Lower leg skin (tissue), 3 donors: ENCODE measurements around the gene TMEM190.

Experiments used
- CTCF ChIP-seq, 3 donors: fragments of 450-650 bp; IDR thresholded peaks; one replicate each; pipeline ENCODE4 v1.5.1; 2016; ENCODE audit warnings: antibody characterized with exemption in 3 of 3, mild to moderate bottlenecking in 3 of 3, moderate library complexity in 2 of 3
- POLR2A ChIP-seq, 2 donors: fragments of 450-650 bp; IDR thresholded peaks; one replicate each; pipeline ENCODE4 v1.6.1; 2016 to 2017; ENCODE audit warnings: antibody characterized with exemption in 2 of 2, mild to moderate bottlenecking in 1 of 2, moderate library complexity in 1 of 2

GRCh38 chr19:55352040-55352439 is 24.6 kb upstream of the TMEM190 start:
- TF ChIP-seq CTCF (IDR thresholded peaks at IDR 0.05), result no peak
- no peak for TF ChIP-seq POLR2A (IDR thresholded peaks at IDR 0.05)
